Stomach (tissue), 19 donors: ENCODE data around the gene URGCP. TPM values are rescaled to one million over a fixed set of nuclear protein-coding genes. Genes with fewer than 3 reads are reported as not detected.

ENCODE experiments used
- DNase-seq, 2 donors: peaks; one replicate each; pipeline versions ENCODE4 v3.0.0 to v3.0.0-alpha.2; 2013 to 2019
- H3K27ac ChIP-seq, 5 donors: fragments of 200-600 bp in 4 of 5; sonication (generic) in 4 of 5; one replicate each; pipeline ENCODE4 v1.5.1; 2013 to 2019; ENCODE audit warnings: mild to moderate bottlenecking in 1 of 5, moderate library complexity in 1 of 5
- H3K27me3 ChIP-seq, 3 donors: fragments of 200-600 bp; sonication (generic); one replicate each; pipeline ENCODE4 v1.5.1; 2017 to 2019; ENCODE audit warnings: mixed run types in 1 of 3
- H3K36me3 ChIP-seq, 4 donors: fragments of 200-600 bp; sonication (generic); 1 replicate in 3 of 4; 2 replicates in 1 of 4; pipeline ENCODE4 v1.5.1; 2016 to 2019
- H3K4me1 ChIP-seq, 4 donors: fragments of 200-600 bp; sonication (generic); one replicate each; pipeline ENCODE4 v1.5.1; 2016 to 2019
- H3K4me3 ChIP-seq, 4 donors: fragments of 200-600 bp; sonication (generic) in 3 of 4; one replicate each; pipeline ENCODE4 v1.5.1; 2016 to 2019; ENCODE audit warnings: mild to moderate bottlenecking in 1 of 4
- H3K9me3 ChIP-seq, 4 donors: fragments of 200-600 bp; sonication (generic); one replicate each; pipeline ENCODE4 v1.5.1; 2016 to 2019
- EP300 ChIP-seq: sonication (generic); formaldehyde crosslinking; IDR thresholded peaks from one replicate; pipeline ENCODE4 v1.6.1; 2017; ENCODE audit warnings: antibody characterized with exemption
- POLR2A ChIP-seq, 4 donors: fragments of 450-650 bp; IDR thresholded peaks; one replicate each; pipeline ENCODE4 v1.6.1; 2016; ENCODE audit warnings: antibody characterized with exemption in 4 of 4, control low read depth in 2 of 4, mild to moderate bottlenecking in 1 of 4, moderate library complexity in 1 of 4
- POLR2AphosphoS5 ChIP-seq, 3 donors: sonication (generic); formaldehyde crosslinking; IDR thresholded peaks; one replicate each; pipeline ENCODE4 v1.6.1; 2016; ENCODE audit warnings: antibody characterized with exemption in 3 of 3
- WGBS, 5 donors: extraction: QIAGEN DNeasy Blood & Tissue Kit in 3 of 5; methylation state at CpG; one replicate each; pipeline versions ENCODE4 v1.1.5 to v1.1.7; 2013 to 2018; 5-methylcytosine and 5-hydroxymethylcytosine counted together
- intact Hi-C: fragments of 100-400 bp; cut with DNase I; formaldehyde crosslinking; loops from one replicate; pipeline ENCODE4 v1.15.1; 2023; ENCODE audit warnings: low total_unique reads
- long read RNA-seq, 10 donors: transcript quantifications; one replicate each; lab custom pipeline, GENCODE V29; 2026
- polyA plus RNA-seq, 3 donors: library from polyadenylated mRNA; stranded (reverse); fragments of 200-250 nt; gene quantifications; one replicate each; pipeline ENCODE4 v1.2.3, GENCODE V29; 2013
- total RNA-seq, 5 donors: library from RNA; depleted of rRNA; stranded (reverse); fragments of >200 nt; gene quantifications; one replicate each; pipeline versions ENCODE4 v1.1.0 to v1.2.3, GENCODE V29; 2014 to 2016
- TF ChIP-seq, protein P1 (sequence below), 7 experiments: fragments of 450-650 bp in 4 of 7; fragments of 200-600 bp in 3 of 7; sonication (generic) in 3 of 7; IDR thresholded peaks; one replicate each; pipeline ENCODE4 v1.5.1; 2016 to 2019; ENCODE audit warnings: antibody characterized with exemption in 7 of 7, control low read depth in 2 of 7, mild to moderate bottlenecking in 1 of 7
- donor health status: healthy with polysubstance abuse.
- donor health status: Bipolar disorder and iron deficiency.
- donor health status: healthy.

The URGCP gene, protein sequence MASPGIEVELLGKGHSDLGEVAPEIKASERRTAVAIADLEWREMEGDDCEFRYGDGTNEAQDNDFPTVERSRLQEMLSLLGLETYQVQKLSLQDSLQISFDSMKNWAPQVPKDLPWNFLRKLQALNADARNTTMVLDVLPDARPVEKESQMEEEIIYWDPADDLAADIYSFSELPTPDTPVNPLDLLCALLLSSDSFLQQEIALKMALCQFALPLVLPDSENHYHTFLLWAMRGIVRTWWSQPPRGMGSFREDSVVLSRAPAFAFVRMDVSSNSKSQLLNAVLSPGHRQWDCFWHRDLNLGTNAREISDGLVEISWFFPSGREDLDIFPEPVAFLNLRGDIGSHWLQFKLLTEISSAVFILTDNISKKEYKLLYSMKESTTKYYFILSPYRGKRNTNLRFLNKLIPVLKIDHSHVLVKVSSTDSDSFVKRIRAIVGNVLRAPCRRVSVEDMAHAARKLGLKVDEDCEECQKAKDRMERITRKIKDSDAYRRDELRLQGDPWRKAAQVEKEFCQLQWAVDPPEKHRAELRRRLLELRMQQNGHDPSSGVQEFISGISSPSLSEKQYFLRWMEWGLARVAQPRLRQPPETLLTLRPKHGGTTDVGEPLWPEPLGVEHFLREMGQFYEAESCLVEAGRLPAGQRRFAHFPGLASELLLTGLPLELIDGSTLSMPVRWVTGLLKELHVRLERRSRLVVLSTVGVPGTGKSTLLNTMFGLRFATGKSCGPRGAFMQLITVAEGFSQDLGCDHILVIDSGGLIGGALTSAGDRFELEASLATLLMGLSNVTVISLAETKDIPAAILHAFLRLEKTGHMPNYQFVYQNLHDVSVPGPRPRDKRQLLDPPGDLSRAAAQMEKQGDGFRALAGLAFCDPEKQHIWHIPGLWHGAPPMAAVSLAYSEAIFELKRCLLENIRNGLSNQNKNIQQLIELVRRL
- total RNA-seq (10 to 100 TPM; 20.1 to 47.3 (median 29.2) TPM), polyA plus RNA-seq (10 to 100 TPM; 10.8 to 14.9 (median 11.6) TPM)
- long read RNA-seq, donor 1, full-length matches to known transcripts, result 6 of 6 reads
- long read RNA-seq, donor 1, partial matches to known transcripts, result 0 of 6 reads
- long read RNA-seq, donor 1, other reads (novel, unspliced or antisense), result 0 of 6 reads
- long read RNA-seq, donor 2, full-length matches to known transcripts, result 6 of 11 reads
- long read RNA-seq, donor 2, partial matches to known transcripts, result 0 of 11 reads
- long read RNA-seq, donor 2, other reads (novel, unspliced or antisense), result 5 of 11 reads
- long read RNA-seq, donor 3, full-length matches to known transcripts, result 6 of 6 reads
- long read RNA-seq, donor 3, partial matches to known transcripts, result 0 of 6 reads
- long read RNA-seq, donor 3, other reads (novel, unspliced or antisense), result 0 of 6 reads
- long read RNA-seq, donor 4, result 0 reads
- long read RNA-seq, donor 5, full-length matches to known transcripts, result 5 of 5 reads
- long read RNA-seq, donor 5, partial matches to known transcripts, result 0 of 5 reads
- long read RNA-seq, donor 5, other reads (novel, unspliced or antisense), result 0 of 5 reads
- long read RNA-seq, donor 6, full-length matches to known transcripts, result 18 of 18 reads
- long read RNA-seq, donor 6, partial matches to known transcripts, result 0 of 18 reads
- long read RNA-seq, donor 6, other reads (novel, unspliced or antisense), result 0 of 18 reads
- long read RNA-seq, donor 7, full-length matches to known transcripts, result 10 of 10 reads
- long read RNA-seq, donor 7, partial matches to known transcripts, result 0 of 10 reads
- long read RNA-seq, donor 7, other reads (novel, unspliced or antisense), result 0 of 10 reads
- long read RNA-seq, donor 8, full-length matches to known transcripts, result 4 of 4 reads
- long read RNA-seq, donor 8, partial matches to known transcripts, result 0 of 4 reads
- long read RNA-seq, donor 8, other reads (novel, unspliced or antisense), result 0 of 4 reads
- long read RNA-seq, donor 9, full-length matches to known transcripts, result 2 of 2 reads
- long read RNA-seq, donor 9, partial matches to known transcripts, result 0 of 2 reads
- long read RNA-seq, donor 9, other reads (novel, unspliced or antisense), result 0 of 2 reads
- long read RNA-seq, donor 10, full-length matches to known transcripts, result 3 of 3 reads
- long read RNA-seq, donor 10, partial matches to known transcripts, result 0 of 3 reads
- long read RNA-seq, donor 10, other reads (novel, unspliced or antisense), result 0 of 3 reads

DNA sequence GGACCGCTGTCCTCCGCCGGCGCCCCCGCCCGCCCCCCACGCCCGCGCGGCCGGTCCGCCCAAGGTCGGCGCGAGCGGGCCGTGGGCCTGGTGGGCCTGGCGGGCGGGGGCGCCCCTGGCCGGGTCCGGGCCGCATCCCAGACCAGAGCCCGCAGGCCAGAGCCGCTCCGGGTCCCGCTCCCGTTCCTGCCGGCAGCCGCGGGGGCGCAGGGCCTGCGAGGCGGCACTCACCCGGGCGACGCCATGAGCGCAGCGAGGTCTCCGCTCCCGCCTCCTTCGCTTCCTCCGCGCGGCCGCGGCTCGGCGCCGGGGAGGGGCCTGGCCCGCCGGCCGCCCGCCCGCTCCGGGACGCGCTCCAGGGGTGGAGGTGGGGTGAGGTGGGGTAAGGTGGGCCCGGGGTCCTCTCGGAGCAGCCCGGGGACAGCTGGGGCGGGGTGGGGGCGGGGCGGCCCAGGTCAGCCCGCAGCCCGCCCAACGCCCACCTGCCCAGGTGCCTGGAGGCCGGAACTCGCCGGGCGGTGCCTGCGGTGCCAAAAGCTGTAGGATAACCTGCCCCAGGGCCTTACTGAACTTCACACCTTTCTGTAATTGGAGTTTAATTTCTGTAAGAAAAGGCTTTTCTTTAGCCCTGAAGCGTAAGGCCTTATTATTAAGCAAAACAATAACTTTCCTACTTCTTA lies at the start of gene URGCP:
Gene URGCP, minus strand, starts transcription at position 266 of the 680 bp plus-strand sequence. Its CDS starts 21 bp downstream, at position 245.
- intact Hi-C loops, result no loop called here
- Histone ChIP-seq H3K27ac (peak within 1 kb of the TSS; percentile 83 to 94 (median 93)), H3K36me3 (no peaks in the 10 kb centered on the region), H3K4me1 (peaks cover 23 to 47% (median 33%) of the 10 kb centered on the region in 4 donors), H3K4me3 (peak within 1 kb of the TSS; percentile 66 to 71 (median 70)), H3K27me3 (no peaks in the 10 kb centered on the region), H3K9me3 (no peaks in the 10 kb centered on the region)
- no peak for TF ChIP-seq EP300
- TF ChIP-seq POLR2AphosphoS5 (IDR thresholded peaks at IDR 0.05), result peak in 1 of 3 donors; percentile 15
- TF ChIP-seq POLR2A (IDR thresholded peaks at IDR 0.05), result no peak
- TF ChIP-seq, protein P1, sequence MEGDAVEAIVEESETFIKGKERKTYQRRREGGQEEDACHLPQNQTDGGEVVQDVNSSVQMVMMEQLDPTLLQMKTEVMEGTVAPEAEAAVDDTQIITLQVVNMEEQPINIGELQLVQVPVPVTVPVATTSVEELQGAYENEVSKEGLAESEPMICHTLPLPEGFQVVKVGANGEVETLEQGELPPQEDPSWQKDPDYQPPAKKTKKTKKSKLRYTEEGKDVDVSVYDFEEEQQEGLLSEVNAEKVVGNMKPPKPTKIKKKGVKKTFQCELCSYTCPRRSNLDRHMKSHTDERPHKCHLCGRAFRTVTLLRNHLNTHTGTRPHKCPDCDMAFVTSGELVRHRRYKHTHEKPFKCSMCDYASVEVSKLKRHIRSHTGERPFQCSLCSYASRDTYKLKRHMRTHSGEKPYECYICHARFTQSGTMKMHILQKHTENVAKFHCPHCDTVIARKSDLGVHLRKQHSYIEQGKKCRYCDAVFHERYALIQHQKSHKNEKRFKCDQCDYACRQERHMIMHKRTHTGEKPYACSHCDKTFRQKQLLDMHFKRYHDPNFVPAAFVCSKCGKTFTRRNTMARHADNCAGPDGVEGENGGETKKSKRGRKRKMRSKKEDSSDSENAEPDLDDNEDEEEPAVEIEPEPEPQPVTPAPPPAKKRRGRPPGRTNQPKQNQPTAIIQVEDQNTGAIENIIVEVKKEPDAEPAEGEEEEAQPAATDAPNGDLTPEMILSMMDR (IDR thresholded peaks at IDR 0.05), result no peak
- DNase-seq, result peak; percentile 58 to 84
- WGBS, 5 donors, result 0 to 2% (median 1%) methylated on average over 12 to 73 of the region's 73 CpGs

DNA sequence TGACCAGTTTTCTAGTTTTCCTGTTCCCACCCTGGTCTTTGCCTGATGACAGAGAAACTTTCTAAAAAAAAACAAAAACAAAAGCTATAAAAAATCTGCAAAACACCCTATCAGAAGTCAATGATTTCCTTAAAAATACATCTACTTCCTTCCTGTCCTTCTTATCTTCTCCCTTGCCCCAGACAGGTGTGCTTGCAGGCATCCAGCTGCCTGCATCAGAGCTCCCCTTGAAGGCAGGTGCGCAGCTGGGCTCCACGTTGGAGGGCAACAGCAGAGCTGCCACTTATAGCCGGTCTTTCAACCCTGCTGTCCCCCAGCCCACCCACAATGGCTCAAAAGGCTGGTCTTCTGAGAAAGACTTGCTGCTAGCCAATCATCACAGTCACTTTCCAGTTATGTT lies 49.6 kb upstream of the URGCP start:
- intact Hi-C loops, result no loop called here
- 71 to 79% (median 74%) methylated on average over 3 of the region's 3 CpGs for WGBS, 5 donors
- Histone ChIP-seq H3K4me1 (no peaks in the 10 kb centered on the region), H3K36me3 (peaks cover 23 to 61% (median 37%) of the 10 kb centered on the region in 4 donors), H3K4me3 (no peak overlapping the region), H3K27ac (no peak overlapping the region), H3K9me3 (no peaks in the 10 kb centered on the region), H3K27me3 (no peaks in the 10 kb centered on the region)
- no peak for TF ChIP-seq POLR2A (IDR thresholded peaks at IDR 0.05)
- TF ChIP-seq, protein P1 (IDR thresholded peaks at IDR 0.05), result no peak
- TF ChIP-seq POLR2AphosphoS5 (IDR thresholded peaks at IDR 0.05), result no peak
- no peak for TF ChIP-seq EP300
- DNase-seq, result no peak

DNA sequence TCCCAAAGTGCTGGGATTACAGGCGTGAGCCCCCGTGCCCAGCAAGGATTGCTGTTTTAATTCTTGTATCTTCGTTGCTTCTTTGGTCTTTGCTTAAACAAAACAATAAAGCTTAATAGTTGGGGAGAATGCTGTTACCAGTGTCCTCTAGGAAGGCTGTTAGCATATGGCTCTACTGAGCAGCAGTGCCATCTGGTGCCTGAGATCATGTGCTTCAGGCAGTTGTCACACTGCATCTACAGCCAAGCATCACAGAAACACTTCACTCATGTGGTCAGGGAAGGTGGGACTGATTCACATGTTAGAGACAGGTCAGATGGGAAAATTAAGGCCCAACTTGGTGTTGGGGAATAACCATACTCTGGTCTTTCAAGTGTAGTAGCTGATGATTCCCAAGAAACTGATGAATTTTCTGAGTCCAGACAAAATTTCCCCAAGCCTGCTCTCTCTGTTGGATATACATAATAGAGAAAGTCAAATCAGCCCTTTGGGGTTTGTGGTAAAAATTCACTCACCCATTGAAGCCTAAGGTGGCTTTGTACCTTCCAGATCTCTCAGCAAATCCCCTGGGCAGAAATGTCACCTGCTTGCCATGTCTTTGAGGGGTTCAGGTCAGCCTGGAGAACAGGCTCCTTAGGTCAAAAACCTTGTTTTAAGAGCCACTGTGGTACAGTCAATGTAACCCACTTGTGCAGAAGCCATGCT lies 48.3 kb upstream of the URGCP start:
- Histone ChIP-seq H3K27ac (no peak overlapping the region), H3K36me3 (peaks cover 29 to 61% (median 49%) of the 10 kb centered on the region in 4 donors), H3K27me3 (no peaks in the 10 kb centered on the region), H3K4me3 (no peak overlapping the region), H3K4me1 (no peaks in the 10 kb centered on the region), H3K9me3 (no peaks in the 10 kb centered on the region)
- 43 to 75% (median 58%) methylated on average over 3 of the region's 3 CpGs for WGBS, 5 donors
- TF ChIP-seq, protein P1 (IDR thresholded peaks at IDR 0.05), result peak in 3 of 7 experiments; percentile 17 to 25 (median 22)
- TF ChIP-seq POLR2AphosphoS5 (IDR thresholded peaks at IDR 0.05), result no peak
- intact Hi-C loops, result no loop called here
- peak; percentile 30 to 75 for DNase-seq
